Skeletal muscle tissue (tissue), 4 donors: Measurements from ENCODE around the gene GINM1. TPM values are rescaled to one million over a fixed set of nuclear protein-coding genes. Genes with fewer than 3 reads are reported as not detected.

Experiments
- H3K27ac ChIP-seq: one replicate; pipeline ENCODE4 v1.7.0; 2013; ENCODE audit warnings: mild to moderate bottlenecking, low read depth, low read length, inconsistent platforms
- H3K27me3 ChIP-seq, 3 donors: one replicate each; pipeline ENCODE4 v1.7.0; 2013; ENCODE audit warnings: low read length in 3 of 3; ENCODE audit not compliant: control insufficient read depth in 3 of 3, insufficient read depth in 3 of 3
- H3K36me3 ChIP-seq, 3 donors: one replicate each; pipeline ENCODE4 v1.7.0; 2013; ENCODE audit warnings: low read length in 3 of 3; ENCODE audit not compliant: control insufficient read depth in 3 of 3, insufficient read depth in 3 of 3
- H3K4me1 ChIP-seq, 3 donors: one replicate each; pipeline ENCODE4 v1.7.0; 2013; ENCODE audit warnings: low read length in 3 of 3, mild to moderate bottlenecking in 3 of 3; ENCODE audit not compliant: control insufficient read depth in 3 of 3, insufficient read depth in 3 of 3
- H3K4me3 ChIP-seq, 3 donors: one replicate each; pipeline ENCODE4 v1.7.0; 2013; ENCODE audit warnings: low read length in 3 of 3
- H3K9ac ChIP-seq, 3 donors: one replicate each; pipeline ENCODE4 v1.7.0; 2013; ENCODE audit warnings: low read length in 3 of 3, mild to moderate bottlenecking in 3 of 3, moderate library complexity in 2 of 3, low read depth in 1 of 3
- H3K9me3 ChIP-seq, 3 donors: one replicate each; pipeline ENCODE4 v1.7.0; 2013; ENCODE audit warnings: low read length in 3 of 3; ENCODE audit not compliant: control insufficient read depth in 3 of 3
- total RNA-seq: library from RNA; depleted of rRNA; stranded (reverse); fragments of >200 nt; gene quantifications from one replicate; pipeline ENCODE4 v1.2.3, GENCODE V29; 2014
- donor health status: Osteomylitis.

The GINM1 gene
- total RNA-seq, 1 donor from 2014 or later, result 41.2 TPM

DNA sequence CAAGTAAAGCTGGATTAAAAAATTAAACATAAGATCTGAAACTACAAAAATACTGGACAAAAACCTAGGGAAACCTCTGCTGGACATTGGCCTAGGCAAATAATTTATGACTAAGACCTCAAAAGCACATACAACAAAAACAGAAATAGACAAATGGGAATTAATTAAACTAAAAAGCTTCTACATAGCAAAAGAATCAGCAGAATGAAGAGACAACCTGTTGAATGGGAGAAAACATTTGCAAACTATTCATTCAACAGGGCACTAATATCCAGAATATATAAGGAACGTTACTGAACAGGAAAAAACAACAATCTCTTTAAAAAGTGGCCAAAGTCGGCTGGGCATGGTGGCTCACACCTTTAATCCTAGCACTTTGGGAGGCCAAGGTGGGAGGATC lies 6.8 kb upstream of the GINM1 start:
- H3K36me3 ChIP-seq, result no peaks in the 10 kb centered on the region
- H3K4me1 ChIP-seq, result no peaks in the 10 kb centered on the region
- H3K9ac ChIP-seq, result no peak overlapping the region
- H3K4me3 ChIP-seq, result no peak overlapping the region
- no peaks in the 10 kb centered on the region for H3K27me3 ChIP-seq
- H3K27ac ChIP-seq, result no peak overlapping the region
- no peaks in the 10 kb centered on the region for H3K9me3 ChIP-seq

DNA sequence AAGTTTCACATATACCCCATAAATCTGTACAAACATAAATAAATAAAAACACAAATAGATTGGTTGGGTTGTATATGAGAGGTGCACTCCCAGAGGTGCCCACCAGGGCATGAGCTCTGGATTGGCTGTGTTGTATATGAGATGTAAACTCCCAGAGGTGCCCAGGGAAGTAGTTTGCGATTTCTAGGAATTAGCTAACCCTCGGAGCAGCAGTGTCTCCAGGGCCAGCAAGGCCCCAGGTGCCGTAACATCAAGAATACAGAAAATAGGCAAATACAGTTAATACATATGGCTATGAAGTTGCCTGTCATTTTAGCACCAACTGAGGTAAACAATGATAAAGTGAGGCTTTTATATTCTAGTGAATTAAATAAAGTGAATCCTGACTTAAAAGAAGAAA lies 5.4 kb upstream of the GINM1 start:
- Histone ChIP-seq H3K27me3 (no peaks in the 10 kb centered on the region), H3K4me3 (no peak overlapping the region), H3K36me3 (no peaks in the 10 kb centered on the region), H3K27ac (no peak overlapping the region), H3K9ac (no peak overlapping the region), H3K4me1 (no peaks in the 10 kb centered on the region), H3K9me3 (no peaks in the 10 kb centered on the region)

DNA sequence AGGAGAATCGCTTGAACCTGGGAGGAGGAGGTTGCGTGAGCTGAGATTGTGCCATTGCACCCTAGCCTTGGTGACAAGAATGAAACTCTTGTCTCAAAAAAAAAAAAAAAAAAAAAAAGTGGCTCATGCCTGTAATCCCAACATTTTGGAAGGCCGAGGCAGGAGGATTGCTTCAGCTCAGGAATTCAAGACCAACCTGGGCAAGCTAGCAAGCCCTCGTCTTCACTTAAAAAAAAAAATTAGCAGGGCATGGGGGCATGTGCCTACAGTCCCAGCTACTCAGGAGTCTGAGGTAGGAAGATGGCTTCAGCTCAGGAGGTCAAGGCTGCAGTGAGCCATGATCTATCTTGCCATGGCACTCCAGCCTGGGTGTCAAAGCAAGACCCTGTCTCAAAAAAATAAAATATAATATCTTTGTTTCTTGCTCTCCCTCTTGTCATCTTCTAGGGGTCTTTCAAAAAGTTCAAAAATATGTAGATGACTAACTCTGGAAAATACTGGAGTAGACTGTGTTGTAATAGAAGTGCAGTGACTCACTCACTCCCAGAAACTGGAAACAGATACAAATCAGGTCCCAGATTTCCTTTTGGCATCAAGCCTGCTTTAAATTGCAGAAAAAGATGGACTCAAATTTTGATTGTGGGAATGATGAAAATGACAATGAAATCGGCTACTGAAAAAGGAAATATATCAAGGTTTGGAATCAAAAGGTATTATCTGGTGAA lies 2.8 kb upstream of the GINM1 start:
- no peaks in the 10 kb centered on the region for H3K36me3 ChIP-seq
- peaks cover 0 to 12% (median 8%) of the 10 kb centered on the region in 3 donors for H3K4me1 ChIP-seq
- no peaks in the 10 kb centered on the region for H3K9me3 ChIP-seq
- no peak overlapping the region for H3K27ac ChIP-seq
- no peak overlapping the region for H3K4me3 ChIP-seq
- H3K27me3 ChIP-seq, result no peaks in the 10 kb centered on the region
- no peak overlapping the region for H3K9ac ChIP-seq

DNA sequence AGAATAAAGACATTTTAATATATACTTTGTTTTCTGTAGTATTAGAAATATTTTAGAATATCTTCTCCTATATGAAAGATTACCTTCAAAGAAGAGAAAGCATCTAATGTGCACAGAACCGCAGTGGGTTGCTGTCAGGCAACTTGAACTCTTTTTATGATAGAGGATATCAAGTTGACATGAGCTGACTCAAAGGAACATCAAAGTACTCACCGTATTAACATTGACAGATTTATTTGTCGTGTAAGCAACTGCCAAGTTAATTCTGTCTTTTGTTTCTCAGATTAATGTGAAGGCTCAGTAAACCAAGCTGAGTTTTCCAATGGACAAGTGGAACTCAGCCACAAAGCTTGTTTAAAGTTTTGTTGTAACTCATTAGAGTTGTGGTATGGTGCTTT lies 2.2 kb upstream of the GINM1 start:
- H3K4me3 ChIP-seq, result no peak overlapping the region
- no peak overlapping the region for H3K27ac ChIP-seq

DNA sequence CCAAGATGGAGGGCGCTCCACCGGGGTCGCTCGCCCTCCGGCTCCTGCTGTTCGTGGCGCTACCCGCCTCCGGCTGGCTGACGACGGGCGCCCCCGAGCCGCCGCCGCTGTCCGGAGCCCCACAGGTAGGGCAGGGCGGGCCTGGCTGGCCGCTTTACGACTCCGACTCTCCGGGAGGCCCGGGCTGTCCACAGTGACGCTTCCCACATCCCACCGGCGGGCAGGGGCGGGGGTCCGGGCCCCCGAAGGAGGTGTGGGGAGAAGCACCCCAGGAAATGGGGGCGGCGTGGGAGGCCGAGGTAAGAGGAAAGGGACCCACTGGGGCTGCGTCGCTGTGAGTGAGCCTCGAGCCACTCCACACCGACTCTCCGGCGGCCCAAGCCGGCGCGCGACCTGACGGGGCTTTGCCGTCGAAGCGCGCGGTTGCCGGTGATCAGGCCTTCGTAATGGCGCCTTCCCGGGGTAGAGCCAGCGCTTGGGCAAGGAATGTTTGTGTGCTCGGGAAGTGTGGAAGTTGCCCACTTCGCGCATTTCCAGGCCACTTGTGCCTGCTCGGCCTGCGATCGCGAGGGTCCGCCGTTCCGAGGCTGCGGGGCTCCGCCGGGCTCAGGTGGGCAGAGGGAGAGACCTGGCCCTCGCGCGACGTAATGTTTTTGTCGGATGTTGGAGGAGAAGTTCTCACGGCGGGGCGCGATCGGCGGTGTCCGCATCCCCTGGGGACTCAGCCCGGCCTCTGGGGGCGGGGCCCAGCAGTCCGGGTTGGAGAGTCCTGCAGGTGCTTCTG lies 427 bp downstream of the GINM1 start:
- peak overlapping the region; percentile 91 for H3K27ac ChIP-seq
- no peaks in the 10 kb centered on the region for H3K27me3 ChIP-seq
- H3K4me1 ChIP-seq, result peaks cover 0 to 12% (median 8%) of the 10 kb centered on the region in 3 donors
- H3K9me3 ChIP-seq, result no peaks in the 10 kb centered on the region
- peak overlapping the region; percentile 83 to 95 (median 92) for H3K4me3 ChIP-seq
- H3K9ac ChIP-seq, result peak overlapping the region; percentile 89 to 92 (median 91)
- no peaks in the 10 kb centered on the region for H3K36me3 ChIP-seq

More for the DNA sequence above, 2.2 kb upstream of the GINM1 start:
- Histone ChIP-seq H3K36me3 (no peaks in the 10 kb centered on the region), H3K4me1 (peaks cover 0 to 12% (median 8%) of the 10 kb centered on the region in 3 donors), H3K9me3 (no peaks in the 10 kb centered on the region), H3K9ac (no peak overlapping the region), H3K27me3 (no peaks in the 10 kb centered on the region)

DNA sequence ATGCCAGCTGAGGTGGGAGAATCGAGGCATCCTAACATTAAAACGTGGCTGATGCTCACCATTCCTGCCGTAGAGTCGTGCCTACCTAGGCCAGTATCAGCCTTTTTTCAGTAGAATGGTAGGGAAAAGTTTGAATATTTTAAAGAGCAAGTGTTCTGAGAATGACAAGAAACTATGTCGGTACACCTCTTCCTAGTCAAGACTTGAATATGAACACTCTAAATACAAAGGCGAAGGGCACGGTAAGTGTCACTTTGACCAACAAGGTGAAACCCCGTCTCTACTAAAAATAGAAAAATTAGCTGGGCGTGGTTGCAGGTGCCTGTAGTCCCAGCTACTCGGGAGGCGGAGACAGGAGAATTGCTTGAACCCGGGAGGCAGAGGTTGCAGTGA lies 1.0 kb downstream of the GINM1 start:
- peaks cover 0 to 12% (median 8%) of the 10 kb centered on the region in 3 donors for H3K4me1 ChIP-seq
- H3K27me3 ChIP-seq, result no peaks in the 10 kb centered on the region
- no peaks in the 10 kb centered on the region for H3K9me3 ChIP-seq
- peak overlapping the region; percentile 91 for H3K27ac ChIP-seq
- peak overlapping the region; percentile 83 to 95 (median 92) for H3K4me3 ChIP-seq
- no peaks in the 10 kb centered on the region for H3K36me3 ChIP-seq
- H3K9ac ChIP-seq, result peak overlapping the region; percentile 89 to 92 (median 91)

DNA sequence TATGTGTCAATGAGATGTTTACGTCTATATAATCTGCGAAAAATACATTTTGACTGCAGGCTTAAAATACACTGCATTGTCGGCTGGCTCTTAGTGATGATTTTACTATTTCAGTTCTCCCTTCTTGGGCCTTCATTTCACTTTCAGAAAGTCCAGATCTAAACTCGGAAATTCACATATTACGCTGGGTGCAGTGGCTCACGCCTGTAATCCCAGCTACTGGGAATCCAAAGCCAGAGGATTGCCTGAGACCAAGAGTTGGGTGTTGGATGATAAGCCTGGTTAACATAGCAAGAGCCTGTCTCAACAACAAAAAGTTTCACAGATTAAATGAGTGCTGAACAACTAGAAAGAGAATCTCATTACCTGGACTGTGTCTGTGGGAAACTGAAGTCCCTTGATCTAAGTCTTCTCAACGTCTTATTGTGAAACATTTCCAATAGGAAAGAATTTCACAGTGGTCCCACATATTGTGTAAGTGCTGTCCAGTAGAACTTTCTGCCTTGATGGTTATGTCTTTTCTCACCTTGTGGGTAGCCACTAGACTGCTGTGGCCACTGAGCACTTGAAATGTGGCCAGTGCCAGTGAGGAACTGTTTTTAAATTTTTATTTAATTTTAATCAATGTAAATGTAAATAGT lies 1.9 kb downstream of the GINM1 start:
- no peak overlapping the region for H3K9ac ChIP-seq
- peaks cover 0 to 12% (median 8%) of the 10 kb centered on the region in 3 donors for H3K4me1 ChIP-seq
- no peaks in the 10 kb centered on the region for H3K27me3 ChIP-seq
- peaks cover 0 to 2% (median 0%) of the 10 kb centered on the region in 3 donors for H3K36me3 ChIP-seq
- no peaks in the 10 kb centered on the region for H3K9me3 ChIP-seq
- no peak overlapping the region for H3K4me3 ChIP-seq
- H3K27ac ChIP-seq, result no peak overlapping the region

DNA sequence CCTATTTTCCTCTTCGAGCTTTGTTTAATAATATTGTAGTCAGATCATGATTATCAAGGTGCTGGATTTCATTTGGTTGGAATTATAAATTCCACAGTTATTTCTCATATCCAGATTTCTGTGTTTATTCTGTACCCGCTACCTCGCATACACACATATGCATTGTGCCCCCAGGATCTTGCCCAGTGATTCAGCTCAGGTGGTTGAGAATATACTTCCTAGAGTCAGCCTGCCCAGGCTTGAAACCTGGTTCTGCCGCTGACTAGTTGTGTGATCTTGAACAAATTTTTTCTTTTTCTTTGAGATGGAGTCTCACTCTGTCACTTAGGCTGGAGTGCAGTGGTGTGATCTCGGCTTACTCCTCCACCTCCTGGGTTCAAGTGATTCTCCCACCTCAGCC lies 14.7 kb downstream of the GINM1 start:
- H3K36me3 ChIP-seq, result peaks cover 12 to 35% (median 20%) of the 10 kb centered on the region in 3 donors

DNA sequence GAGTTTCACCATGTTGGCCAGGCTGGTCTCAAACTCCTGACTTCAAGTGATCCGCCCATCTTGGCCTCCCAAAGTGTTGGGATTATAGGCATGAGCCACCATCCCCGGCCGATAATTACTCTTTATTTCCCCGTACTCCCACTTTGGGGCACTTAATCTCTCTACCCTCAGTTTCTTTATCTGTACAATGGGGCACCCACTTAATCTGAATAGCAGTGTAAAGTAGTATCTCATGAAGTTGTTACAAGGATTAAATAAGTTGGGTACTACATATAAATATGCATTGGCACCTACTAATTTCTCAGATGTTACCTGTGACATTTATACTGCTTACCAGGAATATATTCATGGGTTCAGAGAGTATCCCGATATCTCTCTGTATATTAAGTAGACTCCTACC lies 15.2 kb downstream of the GINM1 start:
- H3K36me3 ChIP-seq, result peaks cover 15 to 34% (median 25%) of the 10 kb centered on the region in 3 donors

More for the DNA sequence above, 14.7 kb downstream of the GINM1 start:
- Histone ChIP-seq H3K9me3 (no peaks in the 10 kb centered on the region), H3K4me1 (no peaks in the 10 kb centered on the region), H3K27ac (no peak overlapping the region), H3K27me3 (no peaks in the 10 kb centered on the region), H3K9ac (no peak overlapping the region), H3K4me3 (no peak overlapping the region)

DNA sequence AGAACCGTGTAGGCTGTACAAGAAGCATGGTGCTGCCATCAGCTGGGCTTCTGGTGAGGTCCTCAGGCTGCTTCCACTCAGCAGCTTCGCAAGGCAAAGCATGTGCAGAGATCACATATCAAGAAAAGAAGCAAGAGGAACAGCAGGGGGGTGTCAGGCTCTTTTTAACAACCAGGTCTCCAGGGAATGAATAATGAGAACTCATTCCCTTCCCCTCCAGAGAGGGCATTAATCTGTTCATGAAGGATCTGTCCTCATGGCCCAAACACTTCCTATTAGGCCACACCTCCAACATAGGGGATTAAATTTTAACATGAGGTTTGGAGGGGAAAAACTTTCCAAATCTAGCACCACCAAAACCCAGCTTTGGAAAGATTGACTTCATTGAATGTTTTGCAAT lies 20.0 kb downstream of the GINM1 start:
- Histone ChIP-seq H3K27ac (no peak overlapping the region), H3K9me3 (no peaks in the 10 kb centered on the region), H3K9ac (no peak overlapping the region), H3K4me3 (no peak overlapping the region), H3K36me3 (peaks cover 9 to 34% (median 32%) of the 10 kb centered on the region in 3 donors), H3K4me1 (no peaks in the 10 kb centered on the region), H3K27me3 (no peaks in the 10 kb centered on the region)

More for the DNA sequence above, 15.2 kb downstream of the GINM1 start:
- Histone ChIP-seq H3K27me3 (no peaks in the 10 kb centered on the region), H3K9me3 (no peaks in the 10 kb centered on the region), H3K4me3 (no peak overlapping the region), H3K9ac (no peak overlapping the region), H3K4me1 (no peaks in the 10 kb centered on the region), H3K27ac (no peak overlapping the region)
